HG03045 (cell line): ENCODE results near the gene KCNN3.
A peak's percentile ranks its signal among the peaks of the same experiment; 100 is the strongest.

Experiments used
- ATAC-seq: cut with Tn5 transposase; IDR thresholded peaks from one replicate; pipeline ENCODE4 v1.9.1; 2021; ENCODE audit warnings: mild to moderate bottlenecking, moderate library complexity; ENCODE audit not compliant: unreplicated experiment

KCNN3 gene

DNA sequence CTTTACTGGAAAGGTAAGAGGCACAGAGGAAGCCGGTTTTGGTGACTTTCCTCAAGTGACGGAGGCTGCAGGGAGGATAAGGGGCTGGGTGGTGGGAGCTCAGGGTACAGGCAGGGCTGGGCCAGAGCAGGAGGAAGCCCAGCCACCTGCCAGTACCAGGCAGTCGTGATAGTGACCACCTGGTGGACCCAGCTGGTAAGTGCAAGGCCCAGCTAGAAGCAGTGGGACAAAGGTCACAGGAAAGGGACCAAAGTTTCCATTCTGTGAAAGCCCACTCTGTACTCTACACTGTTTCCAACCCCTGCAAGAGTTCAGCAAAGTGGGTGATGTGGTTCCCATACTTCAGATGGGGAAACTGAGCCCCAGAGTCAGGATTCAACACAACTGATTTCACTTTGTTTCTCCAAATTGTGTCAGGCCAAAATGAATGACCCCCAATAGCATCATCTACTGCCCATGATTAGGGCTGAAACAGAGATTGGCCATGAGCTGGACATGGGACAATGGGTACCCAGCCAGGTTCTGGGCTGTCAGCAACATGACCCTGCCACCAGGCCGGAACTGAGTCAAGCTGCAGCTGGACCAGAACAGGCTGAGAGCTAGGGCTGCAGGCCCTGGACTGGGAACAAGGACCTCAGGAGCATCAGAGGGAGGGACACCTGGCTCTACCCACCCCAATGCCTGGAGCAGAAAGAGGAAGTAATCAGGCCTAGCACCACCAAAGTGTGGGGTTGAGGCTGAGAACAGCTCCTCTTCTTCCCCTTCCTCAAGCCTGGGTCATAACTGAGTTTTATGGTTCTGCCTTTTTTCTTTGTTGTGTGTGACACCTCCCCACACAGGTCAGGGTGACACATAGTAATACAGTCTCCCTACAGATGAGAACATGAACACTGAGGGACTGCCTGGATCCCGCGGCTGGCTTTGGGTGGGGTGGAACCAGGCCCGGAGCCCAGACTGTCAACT, 50.2 kb downstream of the KCNN3 start:
- ATAC-seq = no peak

DNA sequence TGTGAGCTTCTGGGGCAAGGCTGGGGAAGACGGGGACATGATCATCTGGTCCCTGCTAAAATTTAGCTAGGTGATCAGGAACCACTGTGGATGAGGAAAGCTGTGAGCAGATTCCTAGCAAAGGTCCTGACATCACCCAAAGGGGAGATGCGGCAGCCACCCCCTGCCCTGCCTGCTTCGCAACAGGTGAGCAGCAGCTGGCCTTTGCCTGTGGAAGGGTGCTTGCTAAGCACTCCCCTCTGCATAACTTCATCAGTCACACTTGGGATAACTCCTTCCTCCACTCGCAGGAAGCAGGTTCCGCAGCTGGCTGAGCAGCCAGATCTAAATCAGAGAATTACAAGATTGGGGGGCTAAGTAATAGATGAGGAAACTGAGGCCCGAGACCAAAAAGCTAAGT, 51.2 kb downstream of the KCNN3 start:
- ATAC-seq = no peak

DNA sequence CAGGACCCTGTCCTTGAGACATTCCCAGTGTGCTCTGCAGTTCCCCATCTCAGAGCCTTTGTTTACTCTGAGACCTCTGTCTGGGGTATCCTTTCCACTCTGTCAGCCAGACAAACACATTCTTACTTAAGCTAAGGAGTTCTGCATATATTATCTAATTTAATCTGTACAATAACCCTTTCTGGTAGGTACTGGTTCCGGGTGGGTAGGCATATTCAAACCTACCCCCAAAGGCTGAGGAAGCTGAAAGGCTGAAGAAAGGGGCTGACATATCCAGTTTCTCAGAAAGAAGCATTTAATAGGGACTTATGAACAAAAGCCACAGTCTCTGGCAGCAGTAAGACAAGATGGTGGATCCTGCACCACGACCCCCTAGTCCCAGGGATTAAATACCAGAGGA, 53.1 kb downstream of the KCNN3 start:
- ATAC-seq = no peak

DNA sequence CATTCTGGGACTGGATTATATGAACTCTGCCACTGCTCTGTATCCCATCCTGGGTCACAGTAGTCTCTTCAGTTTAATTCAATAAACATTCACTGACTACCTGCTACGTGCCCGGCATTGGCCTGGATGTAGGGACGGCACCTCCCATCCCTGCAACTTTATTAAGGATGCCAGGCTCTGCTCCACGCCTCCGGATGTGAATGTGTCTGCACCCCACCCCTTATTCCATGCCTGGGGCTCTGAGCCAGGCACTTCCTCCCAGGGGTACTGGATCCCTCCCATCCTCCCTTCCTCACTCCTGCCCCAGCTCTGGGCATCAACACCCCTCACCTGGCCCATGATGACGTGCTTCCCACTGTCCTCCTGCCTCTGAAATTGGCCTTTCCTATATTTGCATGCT, 53.7 kb downstream of the KCNN3 start:
- no peak for ATAC-seq

DNA sequence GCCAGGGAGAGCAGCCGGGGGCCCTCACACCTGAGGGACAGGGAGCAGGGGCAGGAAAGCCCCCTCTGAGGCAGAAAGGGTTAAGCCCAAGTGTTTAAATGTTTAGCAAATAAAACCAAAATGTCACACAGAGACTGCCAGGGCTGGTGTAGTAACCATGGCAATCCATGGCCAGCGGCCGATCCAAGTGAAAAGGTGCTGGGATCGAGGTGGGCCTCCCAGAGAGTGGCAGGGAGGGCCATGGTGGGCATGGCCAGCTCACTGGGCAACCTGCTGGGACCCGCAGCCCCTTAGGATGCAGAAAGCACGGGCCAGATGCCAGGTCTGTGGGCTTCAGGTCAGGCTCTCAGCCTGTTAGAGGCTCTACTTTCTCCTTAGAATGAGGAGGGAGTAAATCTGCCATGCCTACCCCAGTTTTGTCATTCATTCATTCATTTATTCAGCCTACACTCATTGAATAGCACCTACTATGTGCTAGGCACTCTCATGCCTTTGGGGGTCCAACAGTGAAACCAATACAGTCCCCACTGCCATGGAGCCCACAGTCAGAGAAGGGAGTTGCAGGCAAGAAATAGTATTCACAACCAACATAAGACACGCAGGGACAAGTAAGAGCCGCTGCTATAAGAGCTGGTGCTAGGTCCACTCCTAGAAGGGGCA, 56.1 kb downstream of the KCNN3 start:
- no peak for ATAC-seq

DNA sequence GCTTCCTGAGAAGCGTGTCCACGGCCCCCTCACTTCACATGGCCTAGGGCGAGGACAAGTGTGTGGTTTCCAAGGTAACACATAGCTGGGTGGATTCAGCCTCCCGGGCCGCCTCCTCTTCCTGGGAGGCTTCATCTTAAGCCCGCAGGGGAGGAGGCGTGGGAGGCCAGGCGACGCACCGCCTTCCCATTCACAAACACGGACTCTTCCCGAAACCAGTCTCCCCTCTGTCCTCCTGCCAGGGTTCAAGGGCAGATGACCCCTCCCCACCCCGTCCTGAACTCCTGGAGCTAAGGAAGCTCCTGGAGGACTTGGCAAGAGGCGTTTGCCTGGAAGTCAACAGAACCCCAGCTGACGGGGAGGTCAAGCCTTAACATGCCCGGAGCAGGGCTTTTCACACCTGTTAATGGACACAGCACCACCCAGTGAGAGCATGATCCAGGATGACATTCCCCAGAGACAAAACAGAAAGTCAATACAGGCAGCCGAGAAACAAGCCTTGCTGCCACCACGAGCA, 56.7 kb downstream of the KCNN3 start:
- no peak for ATAC-seq

DNA sequence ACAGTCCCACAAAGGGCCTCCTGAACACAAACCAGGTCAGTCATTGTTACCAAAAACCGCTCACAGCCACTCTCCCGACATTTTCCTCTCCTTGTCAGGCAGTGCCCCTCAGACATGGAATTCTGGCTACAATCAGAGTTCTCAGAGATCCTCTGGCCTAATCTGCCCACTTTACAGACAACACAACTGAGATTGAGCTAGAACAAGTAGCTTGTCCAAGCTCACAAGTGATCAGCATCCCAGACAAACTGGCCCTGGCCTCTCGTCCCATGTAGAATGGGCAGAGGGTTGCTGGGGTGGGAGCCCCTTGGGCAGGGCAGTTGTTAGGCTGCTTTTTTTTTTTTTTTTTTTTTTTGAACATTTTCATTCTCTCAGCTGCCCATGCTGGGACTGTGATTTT, 57.2 kb downstream of the KCNN3 start:
- ATAC-seq = no peak

DNA sequence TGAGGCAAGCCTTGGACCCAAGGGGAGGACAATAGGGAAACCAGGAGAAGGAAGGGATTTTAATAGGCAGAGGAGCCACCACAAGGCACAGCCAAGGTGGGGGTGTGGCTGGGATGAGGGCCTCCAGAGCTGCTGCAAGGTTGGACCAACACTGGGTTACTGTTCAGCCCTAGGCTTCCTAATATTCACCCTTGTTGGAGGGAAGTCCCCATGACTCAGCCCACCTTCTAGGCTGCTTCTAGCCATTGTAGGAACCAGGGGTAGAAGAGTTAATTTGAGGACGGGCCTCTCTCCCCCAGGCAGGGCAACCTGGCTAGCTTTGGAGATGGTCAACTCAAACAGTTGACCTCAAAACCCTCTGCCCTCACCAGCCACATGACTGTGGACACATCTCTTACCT, 59.5 kb downstream of the KCNN3 start:
- ATAC-seq = no peak

DNA sequence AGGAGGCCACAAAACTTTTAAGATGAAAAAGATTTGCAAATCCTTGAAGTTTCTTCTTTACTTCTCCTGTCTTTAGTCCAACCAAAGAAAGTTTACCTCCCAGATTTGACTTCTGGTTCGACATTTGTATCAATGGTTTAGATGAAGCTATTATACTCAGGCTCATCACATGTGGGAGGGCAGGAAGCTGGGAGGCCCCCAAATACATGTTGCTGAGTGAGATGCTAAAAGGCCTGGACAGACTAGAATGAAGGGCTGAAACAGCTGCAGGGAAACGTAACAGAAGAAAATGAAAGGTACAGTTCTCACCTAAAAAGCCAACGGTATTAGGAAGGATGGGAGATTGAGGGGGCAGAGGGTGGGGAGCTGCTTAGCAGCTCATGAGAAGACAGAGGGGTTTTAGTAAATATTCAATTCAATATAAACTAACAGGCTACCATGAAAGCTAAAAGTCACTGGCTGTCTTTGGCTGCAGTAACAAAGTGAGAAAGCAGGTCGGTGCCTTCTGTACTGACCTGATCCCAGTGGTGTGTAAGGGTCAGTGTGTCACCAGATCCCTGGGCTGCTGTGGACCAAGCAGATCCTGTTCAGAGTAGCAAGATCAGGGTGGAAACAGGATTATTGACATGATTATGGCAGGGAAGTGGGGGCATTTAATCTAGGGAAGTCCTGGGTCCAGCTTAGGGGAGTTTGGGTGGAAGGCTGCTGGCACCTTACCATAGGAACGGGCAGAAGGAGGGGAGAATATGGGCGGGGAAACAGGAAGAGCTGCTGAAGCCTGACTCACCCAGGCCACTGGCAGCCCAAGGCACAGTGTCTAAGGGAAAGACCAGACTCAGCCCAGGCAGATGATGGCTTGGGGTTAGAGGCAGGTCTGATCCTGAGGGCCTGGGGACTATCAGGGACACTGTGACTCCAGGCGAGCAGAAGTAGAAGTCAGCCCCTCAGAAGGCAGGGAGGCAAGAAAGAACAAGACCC, 60.4 kb downstream of the KCNN3 start:
- no peak for ATAC-seq

DNA sequence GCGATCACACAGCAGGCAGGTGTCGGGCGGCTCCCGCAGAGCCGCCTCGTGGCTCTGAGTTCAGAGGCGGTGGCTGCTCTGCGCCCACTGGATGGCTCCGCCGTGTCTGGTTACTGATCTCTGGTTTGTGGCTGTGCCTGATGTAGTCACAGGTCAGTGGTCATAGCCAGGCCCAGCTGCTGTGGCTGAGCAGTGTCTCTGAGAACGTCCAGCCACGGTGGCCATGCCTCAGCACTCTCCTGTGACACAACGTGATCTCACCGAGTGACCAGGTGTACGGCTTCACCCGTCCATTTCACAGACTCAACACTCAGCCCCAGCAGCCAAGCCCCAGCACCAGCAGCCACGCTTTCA, 61.2 kb downstream of the KCNN3 start:
- ATAC-seq = no peak

DNA sequence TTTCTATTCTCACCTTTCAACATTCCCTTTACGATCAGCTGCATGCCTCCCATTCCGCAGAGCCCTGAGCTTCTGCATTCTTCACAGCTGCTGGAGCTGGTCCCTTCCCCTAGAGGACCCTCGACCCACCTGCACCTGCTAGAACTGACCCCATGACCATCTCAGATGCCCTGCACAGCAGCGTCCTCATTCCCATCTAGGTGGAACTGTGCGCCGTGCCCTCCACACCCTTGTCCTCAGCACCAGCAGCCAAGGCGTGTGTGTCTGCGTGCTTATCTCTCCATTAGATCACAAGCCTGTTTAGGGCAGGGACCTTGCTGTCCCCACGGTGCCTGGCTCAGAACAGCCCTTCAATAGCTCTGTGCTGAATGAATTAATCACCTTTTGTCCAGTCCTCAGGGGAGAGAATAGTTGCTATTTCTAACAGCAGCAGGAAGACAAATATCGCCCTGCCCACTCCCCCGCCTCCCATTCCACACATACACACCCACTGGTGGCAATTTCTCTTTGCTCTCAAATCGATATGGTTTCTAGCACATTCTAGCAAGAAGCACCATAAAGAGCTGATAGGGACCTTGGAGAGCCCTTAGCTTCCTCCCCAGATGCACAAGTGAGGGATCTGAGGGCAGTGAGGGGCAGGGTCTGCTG, 61.7 kb downstream of the KCNN3 start:
- no peak for ATAC-seq

DNA sequence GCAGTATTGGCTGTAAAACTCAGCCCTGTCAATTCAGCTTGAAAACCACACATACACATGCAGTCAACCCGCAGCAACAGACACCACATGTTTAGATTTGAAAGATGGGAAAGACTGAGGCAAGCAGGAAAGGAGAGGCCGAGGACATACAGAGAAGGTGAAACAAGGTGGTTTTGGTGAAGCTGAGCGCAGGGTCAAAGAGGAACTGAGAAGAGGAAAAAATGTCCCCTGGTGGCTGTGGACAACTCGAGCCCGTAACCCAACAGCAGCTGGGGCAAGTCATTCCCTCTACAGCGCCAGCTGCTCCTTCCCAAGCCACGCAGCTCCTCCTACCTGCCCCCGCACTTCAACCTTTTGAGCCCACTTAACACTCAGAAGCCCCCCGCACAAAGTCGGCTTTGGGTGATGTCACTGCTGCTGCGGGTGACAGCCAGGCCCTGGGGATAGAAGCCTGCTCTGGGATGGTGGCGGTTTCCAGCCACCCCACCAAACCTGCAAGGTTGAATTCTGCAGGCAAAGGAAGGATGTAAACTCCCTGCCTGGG, 63.0 kb downstream of the KCNN3 start:
- ATAC-seq = peak; percentile 60

DNA sequence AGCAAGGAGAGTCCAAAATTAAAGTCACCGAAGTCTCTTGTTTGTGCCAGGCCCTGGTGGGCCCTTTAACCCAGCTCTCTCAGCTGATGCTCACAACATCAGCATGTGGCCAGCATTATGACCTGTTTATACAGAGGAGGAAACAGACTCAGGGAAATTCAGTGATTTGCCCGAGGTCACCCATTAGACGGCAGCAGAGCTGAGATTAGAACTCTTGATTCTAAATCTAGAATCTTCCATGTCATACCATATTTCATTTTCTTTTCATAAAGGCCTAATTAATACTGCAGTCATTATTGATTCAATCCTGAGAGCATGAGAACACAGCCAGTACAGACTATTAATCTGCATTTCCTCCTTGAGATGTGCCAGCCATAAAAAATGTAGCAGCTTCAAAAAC, 63.7 kb downstream of the KCNN3 start:
- no peak for ATAC-seq

DNA sequence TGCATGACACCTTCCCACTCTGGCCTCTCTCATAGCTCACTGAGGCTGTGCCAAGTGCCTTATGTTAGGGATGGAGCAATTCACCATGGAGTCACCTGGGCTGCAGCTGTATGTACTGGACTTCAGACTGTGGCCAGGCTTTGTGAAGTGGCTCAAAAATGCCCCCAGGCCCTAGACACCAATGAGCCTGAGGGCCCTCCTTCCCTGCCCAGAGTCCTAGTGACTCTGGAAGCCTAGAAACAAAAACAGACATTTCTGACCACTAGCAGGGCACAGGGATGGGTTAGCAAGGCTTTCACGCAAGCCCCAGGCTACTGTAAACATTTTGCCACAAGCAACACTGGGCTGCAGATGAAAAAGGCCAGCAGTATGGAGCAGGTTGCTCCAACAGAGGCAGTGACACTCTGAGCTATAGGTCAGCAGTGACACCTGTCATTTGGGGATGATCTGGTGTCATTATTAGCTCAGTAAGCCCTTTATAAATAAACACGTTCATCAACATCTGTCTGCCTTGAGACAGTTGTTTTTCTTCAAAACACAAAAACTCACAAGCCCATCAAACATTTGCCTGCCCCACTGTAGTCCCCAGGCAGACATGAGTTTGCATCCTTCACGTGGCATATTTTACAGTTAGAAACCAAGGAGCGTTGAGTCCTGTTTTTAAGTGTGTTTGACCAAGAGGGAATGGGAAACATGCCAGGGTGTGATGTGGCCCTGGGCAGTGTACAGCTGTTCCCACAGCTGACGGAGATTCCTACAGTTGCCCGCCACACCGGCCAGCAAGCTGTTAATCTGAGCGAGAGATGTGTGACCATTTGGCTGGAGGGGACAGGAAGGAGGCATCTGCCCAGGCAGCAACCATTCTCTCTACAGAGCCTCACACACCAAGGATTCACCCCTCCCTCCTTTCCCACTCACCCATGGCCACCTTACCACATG, 66.8 kb downstream of the KCNN3 start:
- ATAC-seq = no peak

DNA sequence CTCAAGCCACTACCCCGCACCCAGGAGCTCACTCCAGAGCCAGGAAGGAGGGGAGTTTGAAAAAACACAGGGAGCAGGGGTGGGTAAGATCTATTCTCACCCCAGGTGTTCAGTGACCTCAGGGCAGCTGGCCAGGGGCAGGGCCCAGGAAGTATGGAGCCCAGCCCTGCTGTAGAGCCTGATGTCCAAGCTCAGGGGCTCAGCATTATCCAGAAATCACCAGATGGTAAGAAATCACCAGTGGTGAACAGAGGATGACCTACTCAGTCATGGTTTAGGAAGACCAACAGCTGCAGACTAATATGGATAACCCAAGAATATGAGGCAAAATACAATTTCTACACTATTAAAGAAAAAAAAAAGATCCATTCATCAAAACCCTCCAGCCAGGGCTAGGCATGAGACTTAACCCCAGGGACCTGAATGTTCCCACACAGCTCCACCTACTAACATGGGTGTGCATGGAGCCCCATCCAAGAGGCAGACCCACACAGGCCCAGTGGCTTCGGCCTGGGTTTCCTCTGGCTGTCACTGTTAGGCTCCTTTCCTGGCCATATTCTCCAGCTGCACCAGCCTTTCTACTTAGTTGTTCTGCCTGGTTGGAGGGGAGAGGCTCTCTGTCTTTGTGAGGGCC, 67.6 kb downstream of the KCNN3 start:
- ATAC-seq = no peak

DNA sequence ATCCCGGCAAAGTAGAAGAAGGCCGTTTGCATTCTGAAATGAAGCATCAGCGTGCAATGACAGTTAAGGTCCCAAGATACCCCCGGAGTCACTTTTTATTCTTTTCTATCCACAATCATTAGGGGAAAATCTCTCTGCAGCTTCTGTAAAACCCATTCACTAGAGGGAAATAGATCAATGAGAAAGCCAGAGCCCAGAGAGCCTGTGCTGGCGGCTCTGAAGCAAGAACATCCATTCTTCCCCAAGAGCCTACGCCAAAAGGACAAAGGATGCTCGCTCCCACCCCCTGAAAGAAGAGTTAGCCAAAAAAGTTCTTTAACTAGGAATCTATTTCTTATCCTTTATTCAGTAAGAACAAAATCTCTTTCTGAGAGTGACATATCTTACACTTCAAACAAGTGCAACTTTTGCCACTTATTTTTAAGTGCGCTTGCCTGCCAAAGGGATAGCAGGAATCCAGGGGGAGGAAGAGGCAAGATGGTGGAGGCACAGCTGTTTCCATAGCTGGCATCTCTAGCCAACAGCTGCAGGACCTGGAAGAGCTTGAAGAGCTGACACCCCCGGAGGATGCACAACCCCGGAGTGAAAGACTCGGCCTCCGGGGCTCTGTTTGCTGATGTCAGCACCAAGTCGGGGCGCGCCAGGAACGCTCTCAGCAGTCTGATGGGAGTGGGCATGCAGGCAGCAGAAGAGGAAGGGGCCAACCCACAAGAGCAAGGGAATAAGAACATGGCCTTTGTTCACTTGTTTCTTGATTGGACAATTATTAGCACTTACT, 68.7 kb downstream of the KCNN3 start:
- no peak for ATAC-seq

DNA sequence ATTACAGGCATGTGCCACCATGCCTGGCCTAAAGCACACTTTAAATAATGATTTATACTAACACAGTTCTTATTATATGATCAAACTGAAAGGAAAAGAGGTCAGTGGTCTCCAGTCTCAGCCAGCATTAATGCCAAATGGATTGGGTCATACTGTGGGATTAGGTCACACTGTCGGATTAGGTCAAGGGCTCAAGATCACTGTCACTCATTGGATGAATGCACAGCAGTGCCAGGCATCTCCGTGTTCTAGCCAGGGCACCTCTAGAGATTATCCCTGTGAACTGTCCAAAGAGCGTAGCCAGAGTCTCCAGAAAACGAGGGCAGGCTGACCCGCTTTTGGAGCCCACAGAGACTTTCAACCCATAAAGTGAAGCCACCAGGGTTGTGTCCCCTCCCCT, 70.9 kb downstream of the KCNN3 start:
- no peak for ATAC-seq

DNA sequence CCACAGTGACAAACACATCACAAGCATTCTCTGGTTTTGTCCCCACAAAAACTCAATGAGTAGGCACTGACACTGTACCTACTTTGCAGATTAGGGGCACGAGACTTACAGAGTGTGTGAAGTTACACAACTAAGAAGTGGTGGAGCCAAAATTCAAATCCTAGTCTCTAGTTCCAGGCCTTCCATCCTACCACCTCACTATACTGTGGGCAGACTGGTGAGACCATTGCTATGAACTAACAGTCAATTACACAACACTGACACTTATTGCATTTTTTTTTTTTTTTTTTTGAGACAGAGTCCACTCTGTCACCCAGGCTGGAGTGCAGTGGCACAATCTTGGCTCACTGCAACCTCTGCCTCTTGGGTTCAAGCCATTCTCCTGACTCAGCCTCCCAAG, 71.4 kb downstream of the KCNN3 start:
- no peak for ATAC-seq
